NCI-H128 (cell line): Measurements from ENCODE around the gene SLC2A3.
"Not testable (repeated sequence)": the region's sequence is repeated elsewhere in the genome, so short reads cannot be mapped to it uniquely, and the experiment has no call there.

Source experiments
- DNase-seq: peaks from one replicate; lab custom pipeline; 2025; ENCODE audit not compliant: unreplicated experiment; lab: John Stamatoyannopoulos, UW

The SLC2A3 gene

DNA sequence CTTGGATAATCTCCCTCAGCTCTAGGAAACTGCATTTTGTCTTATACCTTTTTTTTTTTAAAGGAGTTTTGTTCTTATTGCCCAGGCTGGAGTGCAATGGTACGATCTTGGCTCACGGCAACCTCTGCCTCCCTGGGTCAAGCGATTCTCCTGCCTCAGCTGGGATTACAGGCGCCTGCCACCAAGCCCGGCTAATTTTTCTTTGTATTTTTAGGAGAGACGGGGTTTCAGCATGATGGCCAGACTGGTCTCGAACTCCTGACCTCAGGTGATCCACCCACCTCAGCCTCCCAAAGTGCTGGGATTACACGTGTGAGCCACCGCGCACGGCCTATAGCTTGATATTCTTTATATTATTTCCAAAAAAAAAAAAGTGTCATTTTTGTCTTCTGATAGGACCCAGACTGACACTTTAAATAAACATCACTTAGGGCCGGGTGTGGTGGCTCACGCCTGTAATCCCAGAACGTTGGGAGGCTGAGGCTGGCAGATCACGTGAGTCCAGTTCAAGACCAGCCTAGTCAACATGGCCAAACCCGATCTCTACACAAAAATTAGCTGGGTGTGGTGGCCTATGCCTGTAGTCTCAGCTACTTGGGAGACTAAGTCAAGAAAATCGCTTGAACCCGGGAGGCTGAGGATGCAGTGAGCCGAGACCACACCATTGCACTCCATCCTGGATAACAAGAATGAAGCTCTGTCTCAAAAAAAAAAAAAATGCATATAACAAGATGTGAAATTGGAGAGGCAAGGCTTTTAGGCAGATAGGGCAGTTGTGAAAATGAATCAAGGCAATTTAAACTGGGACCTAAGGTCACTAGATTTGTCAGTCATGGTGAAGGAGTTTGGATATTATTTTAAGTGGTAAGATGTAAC lies 18.4 kb downstream of the SLC2A3 start:
- no peak for DNase-seq

DNA sequence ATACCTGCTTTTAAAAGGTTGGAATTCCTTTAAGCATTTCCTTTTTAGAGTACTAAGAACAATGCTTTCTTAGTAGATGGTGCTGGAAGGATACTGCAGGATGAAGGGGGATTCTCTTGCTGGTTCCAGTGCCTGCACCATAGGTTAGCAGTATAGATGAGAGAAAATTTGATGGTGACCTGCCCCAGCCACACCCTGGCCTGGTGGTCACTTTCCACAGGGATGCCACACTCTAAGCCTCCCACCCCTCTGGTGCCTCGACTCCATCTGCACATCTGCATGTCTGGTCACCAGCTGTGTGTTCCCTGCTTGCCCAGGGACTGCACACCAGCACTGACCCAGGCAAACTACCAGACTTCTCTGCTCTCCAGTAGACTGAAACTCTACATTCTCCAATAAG lies 19.1 kb downstream of the SLC2A3 start:
- no peak for DNase-seq

DNA sequence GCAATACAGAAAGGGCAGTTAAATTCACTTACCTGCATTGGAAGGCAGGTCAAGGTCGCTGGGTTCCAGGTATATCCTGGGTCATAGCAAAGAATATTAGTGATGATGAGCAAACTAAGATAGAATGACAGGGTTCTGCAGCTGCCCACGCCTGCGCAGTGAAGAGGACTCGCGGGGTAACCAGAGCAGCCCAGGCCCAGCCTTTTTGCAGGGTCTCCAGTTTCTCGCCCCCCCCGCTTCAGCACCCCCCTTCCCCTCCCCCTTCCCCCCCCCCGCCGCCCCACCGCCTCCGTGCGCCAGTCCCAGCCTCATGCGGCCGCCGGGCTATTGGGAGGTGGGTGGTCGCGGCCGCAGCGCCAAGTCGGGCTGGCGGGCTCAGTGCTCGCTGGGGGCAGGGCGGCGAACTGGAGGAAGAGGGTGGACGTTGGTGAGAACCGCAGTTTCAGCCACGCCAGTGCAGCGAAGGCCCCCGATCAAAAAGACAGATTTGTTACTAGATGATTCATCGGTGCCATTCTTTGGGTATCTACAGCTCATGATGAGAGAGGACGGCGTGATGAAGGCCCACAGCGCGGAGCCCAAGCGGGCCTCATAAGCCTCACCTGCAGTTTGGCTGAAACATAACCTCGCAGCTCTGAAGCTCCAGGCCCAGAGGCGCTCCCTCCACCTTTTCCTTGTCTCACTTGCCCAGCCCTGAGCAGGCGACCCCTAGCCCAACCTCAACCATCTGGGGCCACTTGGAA lies 20.2 kb downstream of the SLC2A3 start:
- no peak for DNase-seq

DNA sequence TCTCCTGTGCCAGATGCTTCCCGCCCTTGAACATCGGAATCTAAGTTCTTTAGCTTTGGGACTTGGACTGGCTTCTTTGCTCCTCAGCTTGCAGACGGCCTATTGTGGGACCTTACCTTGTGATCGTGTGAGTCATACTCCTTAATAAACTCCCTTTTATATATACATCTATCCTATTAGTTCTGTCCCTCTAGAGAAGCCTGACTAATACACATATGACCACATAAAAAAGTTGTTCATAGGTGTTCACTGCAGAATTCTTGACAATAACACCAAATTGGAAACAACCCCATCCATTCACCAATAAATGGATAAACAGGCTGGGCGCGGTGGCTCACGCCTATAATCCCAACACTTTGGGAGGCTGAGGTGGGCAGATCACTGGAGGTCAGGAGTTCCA lies 25.9 kb downstream of the SLC2A3 start:
- DNase-seq = not testable (repeated sequence)

DNA sequence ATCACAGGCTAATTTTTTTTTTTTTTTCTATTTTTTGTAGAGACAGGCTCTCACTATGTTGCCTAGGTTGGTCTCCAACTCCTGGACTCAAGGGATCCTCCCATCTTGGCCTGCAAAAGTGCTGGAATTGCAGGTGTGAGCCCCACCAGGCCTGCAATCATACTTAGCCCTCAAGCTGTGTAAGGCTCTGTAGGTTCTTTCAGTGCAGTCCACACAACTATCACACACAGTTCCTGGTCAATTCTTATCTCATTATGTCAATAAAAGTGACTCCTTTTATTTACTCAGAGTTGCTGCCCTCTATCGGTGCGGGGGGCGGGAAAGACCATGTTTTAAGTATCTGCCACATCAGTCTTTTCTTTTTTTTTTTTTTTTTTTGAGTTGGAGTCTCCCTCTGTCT lies 29.0 kb downstream of the SLC2A3 start:
- DNase-seq = no peak

DNA sequence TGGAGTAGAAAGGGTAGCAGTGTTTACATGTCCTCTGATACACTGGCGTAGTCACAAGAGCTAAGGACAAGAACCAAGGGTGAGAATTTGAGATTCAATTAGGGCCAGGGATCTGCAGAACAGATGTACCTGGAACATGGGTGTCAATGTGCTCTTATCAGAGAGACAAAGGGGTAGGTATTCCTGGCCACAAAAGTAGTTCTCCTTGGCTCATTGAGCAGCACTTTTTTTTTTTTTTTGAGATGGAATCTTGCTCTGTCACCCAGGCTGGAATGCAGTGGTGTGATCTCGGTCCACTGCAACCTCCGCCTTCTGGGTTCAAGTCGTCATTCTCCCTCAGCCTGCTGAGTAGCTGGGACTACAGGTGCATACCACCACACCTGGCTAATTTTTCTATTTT lies 29.7 kb downstream of the SLC2A3 start:
- not testable (repeated sequence) for DNase-seq

DNA sequence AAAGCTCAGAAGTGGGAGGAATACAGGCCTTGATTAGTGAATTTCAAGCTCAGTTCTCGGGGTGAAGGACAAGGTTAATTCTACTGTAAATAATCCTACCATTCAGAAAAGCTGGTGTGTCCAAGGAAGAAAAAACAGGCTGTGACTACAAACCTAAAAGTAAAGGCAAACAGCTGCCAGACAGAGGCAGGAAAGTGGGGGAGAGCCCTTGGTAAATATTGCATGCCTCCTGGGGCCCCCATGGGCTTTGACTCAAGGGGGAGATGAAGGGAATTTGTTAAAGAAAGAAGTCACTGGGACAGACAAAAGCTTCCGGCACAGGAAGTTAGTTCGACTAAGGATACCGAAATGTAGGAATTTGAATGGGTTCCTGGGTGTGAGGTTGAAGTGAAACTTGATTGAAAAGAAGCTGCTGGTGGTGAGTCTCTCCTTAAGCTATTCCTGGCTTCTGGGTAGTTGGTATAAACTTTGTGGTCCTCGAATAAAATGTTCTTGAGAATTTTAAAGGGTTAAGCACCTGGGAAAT lies 30.3 kb downstream of the SLC2A3 start:
- DNase-seq = not testable (repeated sequence)

DNA sequence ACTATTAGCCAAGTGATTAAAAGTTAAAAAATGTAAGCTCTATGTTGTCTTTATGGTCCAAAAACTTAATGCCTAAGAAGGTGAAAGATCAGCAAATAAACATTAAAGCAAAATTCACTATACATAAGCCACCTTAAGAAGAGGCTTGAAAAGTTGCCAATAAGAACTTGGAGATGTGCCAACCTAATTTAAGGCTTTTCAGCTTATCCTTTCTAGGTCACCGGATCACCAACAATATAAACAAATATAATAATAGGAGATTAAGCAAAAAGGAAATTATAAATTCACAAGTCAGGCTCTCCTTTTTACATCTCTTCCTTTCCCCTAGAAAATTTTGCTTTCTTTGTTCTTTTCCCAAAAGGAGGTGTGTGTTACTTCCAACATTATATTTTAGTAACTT lies 30.9 kb downstream of the SLC2A3 start:
- no peak for DNase-seq

DNA sequence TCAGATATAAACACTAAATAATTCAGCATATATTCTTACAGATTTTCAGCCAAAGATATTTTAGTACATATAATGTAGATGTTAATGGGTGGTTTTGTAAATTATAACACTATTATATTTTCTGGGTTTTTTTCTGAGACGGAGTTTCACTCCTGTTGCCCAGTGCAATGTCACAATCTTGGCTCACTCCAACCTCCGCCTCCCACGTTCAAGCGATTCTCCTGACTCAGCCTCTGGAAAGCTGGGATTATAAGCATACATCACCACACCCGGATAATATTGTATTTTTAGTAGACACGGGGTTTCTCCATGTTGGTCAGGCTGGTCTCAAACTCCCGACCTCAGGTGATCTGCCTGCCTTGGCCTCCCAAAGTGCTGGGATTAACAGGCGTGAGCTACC lies 33.6 kb downstream of the SLC2A3 start:
- not testable (repeated sequence) for DNase-seq

DNA sequence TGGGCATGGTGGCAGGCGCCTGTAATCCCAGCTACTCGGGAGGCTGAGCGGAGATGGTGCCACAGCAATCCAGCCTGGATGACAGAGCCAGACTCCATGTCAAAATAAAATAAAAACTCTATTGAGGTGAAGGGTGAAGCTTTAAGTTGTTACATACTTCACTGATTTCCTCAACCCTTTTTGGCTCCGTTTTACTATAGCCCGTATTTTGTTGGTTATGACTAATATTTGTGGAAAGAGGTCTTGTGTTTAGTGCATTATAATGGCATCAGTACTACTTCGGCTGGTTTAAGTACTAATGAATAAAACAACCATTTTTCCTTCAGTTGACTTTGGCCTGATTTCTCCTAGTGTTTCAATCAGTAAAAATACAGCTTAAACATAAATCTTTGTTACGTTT lies 36.2 kb downstream of the SLC2A3 start:
- DNase-seq = no peak

DNA sequence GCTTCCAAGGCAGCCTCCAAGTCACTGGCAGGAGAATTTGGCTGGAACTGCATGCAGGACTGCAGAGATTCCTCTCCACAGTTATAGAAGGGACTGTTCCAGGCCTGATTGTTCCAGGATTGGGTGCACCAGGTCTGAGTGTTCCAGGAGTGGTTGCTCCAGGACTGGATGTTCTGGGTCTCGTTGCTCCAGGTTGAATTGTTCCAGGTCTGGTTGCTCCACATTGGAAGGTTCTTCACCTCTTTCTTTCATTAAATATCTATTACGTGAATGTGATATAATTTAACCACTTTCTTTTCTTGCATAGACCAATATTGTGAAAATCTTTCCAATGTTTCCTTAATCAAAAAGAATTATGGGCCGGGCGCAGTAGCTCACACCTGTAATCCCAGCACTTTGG lies 39.3 kb downstream of the SLC2A3 start:
- DNase-seq = not testable (repeated sequence)

DNA sequence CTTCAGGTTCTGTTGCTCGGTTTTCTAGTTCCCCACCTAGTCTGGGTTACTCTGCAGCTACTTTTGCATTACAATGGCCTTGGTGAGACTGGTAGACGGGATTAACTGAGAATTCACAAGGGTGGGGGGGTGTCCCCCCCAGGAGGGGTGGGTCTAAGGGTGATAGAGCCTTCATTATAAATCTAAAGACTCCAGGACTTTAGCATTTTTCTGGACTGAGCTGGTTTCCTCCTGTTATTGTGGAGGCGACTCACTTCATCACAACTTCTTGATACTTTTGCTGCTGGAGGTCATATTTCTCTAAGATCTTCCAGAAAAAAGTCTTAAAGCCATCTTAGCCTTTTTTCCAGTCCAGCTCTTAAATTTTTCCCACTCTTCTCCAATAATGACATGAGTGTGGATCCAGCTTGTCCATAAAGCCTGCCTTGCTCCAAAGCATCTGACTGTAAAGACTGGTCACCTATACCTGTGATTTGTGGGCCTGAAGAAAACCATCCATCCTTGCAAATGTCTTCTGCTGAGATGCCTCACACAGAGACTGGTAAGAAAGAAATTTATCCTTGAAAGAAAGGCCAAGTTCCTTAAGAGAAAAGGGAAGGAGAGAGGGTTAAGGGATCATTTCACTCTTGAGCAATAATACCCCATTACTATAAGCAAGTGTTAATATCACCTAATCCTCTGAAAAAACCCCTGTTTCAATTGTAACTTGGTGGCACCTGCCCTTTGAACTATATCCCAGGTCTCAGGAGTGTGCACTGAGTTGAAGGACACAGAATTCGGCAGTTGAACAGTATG lies 43.6 kb downstream of the SLC2A3 start:
- no peak for DNase-seq

DNA sequence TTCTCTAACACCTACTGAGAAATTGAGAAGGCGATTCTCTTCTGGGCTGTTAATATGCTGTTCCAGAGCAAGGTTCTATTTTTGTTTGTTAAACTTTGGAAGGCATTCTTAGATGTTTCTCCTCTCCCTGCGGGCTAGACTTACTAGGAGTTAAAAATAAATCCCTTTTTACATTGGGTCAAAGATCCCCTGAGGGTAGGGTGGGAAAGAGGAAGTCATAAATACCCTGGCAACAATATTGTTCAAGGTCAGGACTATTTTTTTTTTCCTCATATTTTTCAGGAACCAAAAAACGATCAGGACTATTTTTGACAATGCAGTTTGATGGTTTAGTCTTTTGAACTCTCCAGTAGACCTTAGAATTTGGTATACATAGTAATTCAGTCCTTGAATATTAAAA lies 51.3 kb downstream of the SLC2A3 start:
- DNase-seq = no peak

DNA sequence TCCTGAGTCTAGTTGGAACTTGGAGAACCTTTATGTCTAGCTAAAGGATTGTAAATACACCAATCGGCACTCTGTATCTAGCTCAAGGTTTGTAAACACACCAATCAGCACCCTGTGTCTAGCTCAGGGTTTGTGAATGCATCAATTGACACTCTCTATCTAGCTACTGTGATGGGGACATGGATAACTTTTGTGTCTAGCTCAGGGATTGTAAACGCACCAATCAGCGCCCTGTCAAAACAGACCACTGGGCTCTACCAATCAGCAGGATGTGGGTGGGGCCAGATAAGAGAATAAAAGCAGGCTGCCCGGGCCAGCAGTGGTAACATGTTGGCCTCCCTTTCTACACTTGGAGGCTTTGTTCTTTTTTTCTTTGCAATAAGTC lies 54.3 kb downstream of the SLC2A3 start:
- DNase-seq = not testable (repeated sequence)

DNA sequence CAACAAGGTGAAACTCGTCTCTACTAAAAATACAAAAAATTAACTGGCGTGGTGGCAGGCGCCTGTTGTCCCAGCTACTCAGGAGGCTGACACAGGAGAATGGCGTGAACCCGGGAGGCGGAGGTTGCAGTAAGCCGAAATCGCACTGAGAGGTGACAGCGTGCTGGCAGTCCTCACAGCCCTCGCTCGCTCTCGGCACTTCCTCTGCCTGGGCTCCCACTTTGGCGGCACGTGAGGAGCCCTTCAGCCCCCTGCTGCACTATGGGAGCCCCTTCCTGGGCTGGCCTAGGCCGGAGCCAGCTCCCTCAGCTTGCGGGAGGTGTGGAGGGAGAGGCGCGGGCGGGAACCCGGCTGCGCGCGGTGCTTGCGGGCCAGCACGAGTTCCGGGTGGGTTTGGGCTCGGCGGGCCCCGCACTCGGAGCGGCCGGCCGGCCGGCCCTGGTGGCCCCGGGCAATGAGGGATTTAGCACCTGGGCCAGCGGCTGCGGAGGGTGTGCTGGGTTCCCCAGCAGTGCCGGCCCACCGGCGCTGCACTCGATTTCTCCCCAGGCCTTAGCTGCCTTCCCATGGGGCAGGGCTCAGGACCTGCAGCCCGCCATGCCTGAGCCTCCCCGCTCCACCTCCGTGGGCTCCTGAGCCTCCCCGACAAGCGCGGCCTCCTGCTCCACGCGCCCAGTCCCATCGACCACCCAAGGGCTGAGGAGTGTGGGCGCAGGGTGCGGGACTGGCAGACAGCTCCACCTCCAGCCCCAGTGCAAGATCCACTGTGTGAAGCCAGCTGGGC lies 54.8 kb downstream of the SLC2A3 start:
- not testable (repeated sequence) for DNase-seq

DNA sequence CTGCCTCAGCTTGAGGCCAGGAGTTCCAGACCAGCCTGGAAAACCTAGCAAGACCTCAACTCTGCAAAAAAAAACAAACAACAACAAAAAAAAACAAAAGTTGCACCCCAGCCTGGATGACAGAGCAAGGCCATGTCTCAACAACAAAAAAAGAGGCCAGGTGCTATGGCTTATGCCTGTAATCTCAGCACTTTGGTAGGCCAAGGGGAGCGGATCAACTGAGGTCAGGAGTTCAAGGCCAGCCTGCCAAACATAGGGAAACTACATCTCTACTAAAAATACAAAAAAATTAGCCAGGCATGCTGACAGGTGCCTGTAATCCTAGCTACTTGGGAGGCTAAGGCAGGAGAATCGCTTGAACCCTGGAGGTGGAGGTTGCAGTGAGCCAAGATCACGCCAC lies 56.7 kb downstream of the SLC2A3 start:
- no peak for DNase-seq

DNA sequence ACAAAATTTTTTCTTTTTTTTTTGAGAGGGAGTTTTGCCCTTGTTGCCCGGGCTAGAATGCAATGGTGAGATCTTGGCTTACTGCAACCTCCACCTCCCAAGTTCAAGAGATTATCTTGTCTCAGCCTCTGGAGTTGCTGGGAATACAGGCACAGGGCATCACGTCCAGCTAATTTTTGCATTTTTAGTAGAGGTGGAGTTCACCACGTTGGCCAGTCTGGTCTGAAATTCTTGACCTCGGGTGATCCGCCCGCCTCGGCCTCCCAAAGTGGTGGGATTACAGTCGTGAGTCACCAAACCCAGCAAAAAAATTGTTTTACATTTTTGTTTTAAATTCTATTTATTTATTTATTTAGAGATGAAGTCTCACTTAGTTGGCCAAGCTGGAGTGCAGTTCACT lies 58.6 kb downstream of the SLC2A3 start:
- no peak for DNase-seq

DNA sequence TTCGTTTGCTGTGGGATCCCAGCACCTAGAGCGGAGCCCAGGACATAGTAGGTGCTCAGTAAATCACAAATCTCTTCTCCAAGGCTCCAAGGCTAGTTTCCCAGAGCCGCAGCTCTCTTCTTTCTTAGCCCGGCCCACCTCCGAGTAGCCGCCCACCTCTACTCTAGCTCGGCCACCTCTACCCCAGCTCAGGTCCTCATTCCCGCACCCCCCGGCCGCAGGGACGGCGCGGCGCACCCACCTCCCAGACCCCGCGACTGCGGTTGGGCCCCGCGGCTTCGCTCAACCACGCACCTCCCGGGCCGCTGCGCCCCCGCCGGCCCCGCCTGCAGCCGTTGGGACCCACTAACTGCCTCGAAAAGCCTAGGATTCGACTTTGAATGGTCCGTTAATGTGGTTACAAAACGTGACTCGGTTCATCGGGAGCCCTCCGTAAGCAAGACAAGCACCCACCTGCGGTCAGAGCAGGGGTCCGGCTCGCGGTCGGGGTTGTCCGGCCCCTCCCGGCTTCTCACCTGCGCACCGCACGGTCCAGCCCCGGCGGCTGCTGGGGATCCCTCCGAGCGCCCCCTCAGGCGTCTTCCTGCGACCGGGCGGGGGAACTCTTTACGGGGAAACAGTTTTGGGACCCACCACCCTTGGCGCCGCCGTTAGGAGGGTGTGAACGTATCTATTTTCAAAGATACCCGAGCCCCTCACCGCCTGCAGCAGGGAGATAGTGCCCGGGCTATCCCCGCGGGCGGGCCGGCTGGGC lies 63.2 kb downstream of the SLC2A3 start, which contains the start of gene SLC2A14:
Gene SLC2A14, minus strand, starts transcription at position 350 of the 754 bp plus-strand sequence. CDS start 3,035 bp downstream, outside the sequence.
- DNase-seq = no peak

DNA sequence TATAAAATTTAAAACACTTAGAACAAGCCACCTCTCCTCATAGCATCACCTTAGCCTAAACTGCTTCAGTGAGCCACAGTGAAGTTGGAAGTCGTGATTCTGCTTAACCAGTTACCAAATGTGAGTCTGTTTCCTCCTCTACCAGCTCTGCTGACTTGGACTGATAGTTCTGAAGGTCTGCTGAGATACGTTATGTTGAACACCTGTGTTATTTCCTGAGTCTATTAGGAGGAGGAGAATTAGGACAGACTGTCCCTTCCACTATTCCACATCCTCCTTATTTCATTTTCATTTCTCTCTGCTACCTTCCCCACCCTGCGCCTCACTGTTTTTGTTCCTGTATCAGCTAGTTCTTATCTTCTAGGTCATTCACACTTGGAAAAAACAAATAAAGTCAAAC lies 65.7 kb downstream of the SLC2A3 start:
- no peak for DNase-seq
